Measurements from ENCODE around the gene NCAM1. TPM values are rescaled to one million over a fixed set of nuclear protein-coding genes. Genes with fewer than 3 reads are reported as not detected.

The NCAM1 gene
- total RNA-seq = 0.54 and 1.5 TPM in 2 replicates

DNA sequence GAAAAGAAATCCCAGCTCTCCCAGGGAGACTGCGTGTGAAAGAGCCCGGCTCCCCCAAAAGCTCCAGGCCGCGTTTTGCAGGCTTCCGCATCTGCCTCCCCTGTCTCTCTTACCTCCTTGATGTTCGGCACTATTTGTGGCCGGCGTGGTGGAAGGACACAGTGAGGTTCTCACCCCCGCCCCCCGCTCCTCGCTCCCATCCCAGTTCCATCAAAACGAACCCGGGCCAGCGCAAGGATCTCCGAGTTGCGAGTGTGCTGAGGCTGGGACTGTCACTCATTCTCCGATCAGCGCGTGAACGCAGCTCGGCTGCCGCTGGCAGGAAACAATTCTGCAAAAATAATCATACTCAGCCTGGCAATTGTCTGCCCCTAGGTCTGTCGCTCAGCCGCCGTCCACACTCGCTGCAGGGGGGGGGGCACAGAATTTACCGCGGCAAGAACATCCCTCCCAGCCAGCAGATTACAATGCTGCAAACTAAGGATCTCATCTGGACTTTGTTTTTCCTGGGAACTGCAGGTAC lies at the start of gene NCAM1:
Gene NCAM1 (plus strand): TSS at position 275 of the 523 bp plus-strand sequence.

DNA sequence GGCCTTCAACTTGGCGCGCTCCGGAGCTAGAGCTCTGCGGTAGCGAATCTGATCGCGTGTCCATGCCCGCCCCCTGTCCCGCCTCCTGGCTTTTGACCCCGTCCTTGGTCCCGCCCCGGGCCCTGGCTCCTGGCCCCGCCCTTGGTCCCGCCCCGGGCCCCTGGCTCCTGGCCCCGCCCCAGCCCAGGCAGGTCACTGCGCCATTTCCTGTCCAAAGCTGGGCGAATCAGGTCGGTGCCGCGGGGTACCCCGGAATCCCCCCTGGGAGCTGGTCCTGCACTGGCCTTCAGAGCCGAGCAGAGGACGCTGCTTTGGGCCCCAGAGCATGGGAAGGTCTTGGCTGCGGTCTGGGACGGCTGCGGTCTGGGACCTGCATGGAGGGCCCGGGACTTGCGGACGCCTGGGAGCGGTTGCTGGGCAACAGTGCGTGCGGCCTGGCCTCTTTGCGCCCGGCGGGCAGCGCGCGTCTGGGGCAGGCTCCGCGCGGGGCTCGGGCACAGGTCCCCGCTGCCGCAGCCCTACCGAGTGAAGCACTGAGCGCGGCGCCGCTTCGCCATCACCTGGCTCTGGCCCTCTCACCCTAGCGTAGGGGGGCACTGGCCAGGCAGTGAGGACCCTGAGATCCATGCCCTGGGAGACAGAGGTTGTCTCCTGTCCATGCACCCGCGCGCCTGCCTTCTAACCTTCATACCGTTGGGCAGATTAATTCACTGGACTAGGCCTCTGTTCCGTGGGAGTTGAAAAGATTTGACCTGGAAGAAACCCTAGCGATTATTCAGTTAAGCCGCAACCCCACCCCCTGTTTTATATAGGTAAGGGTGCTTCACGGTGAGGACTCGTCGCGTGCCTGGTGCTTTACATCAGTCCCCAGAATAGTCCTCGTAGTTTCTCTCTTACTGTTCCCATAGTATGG lies 353.4 kb downstream of the NCAM1 start, which contains the start of gene TTC12:
Gene TTC12 (plus strand): TSS at position 195 of the 913 bp plus-strand sequence. CDS start 1,675 bp downstream, outside the sequence.

All from dermis lymphatic vessel endothelial cell (primary cell).